Activated effector memory CD4-positive, alpha-beta T cell treated with anti-CD3 and anti-CD28 coated beads, Interleukin-2, amount 50 U/mL, for 16 hours (primary cell): Measurements from ENCODE around the gene STK32C.

ENCODE experiments used
- DNase-seq: peaks from one replicate; pipeline ENCODE4 v3.0.0-alpha.2; 2020

STK32C gene

GRCh38 chr10:132299371-132300336, 8.1 kb downstream of the STK32C start:
- DNase-seq = peak; percentile 50

- DNase-seq = peak; percentile 54
Observed at GRCh38 chr10:132298038-132298881, 9.5 kb downstream of the STK32C start.

GRCh38 chr10:132297526-132297925, 10.2 kb downstream of the STK32C start:
- peak; percentile 56 for DNase-seq

- DNase-seq = peak; percentile 53
Observed at GRCh38 chr10:132296666-132297443, 10.9 kb downstream of the STK32C start.

- peak; percentile 31 for DNase-seq
Observed at GRCh38 chr10:132295481-132295880, 12.3 kb downstream of the STK32C start.

GRCh38 chr10:132294561-132295318, 13.0 kb downstream of the STK32C start:
- peak; percentile 38 for DNase-seq

GRCh38 chr10:132293813-132294520, 13.8 kb downstream of the STK32C start:
- peak; percentile 43 for DNase-seq

- no peak for DNase-seq
Observed at GRCh38 chr10:132293201-132293812, 14.4 kb downstream of the STK32C start.

- no peak for DNase-seq
Observed at GRCh38 chr10:132292287-132293200, 15.2 kb downstream of the STK32C start.

GRCh38 chr10:132291826-132292225, 15.9 kb downstream of the STK32C start:
- DNase-seq = no peak

- DNase-seq = no peak
Observed at GRCh38 chr10:132290631-132291030, 17.1 kb downstream of the STK32C start.

GRCh38 chr10:132289439-132289838, 18.3 kb downstream of the STK32C start:
- DNase-seq = no peak

GRCh38 chr10:132283604-132284382, 24.0 kb downstream of the STK32C start:
- no peak for DNase-seq

GRCh38 chr10:132282667-132283603, 24.8 kb downstream of the STK32C start:
- DNase-seq = no peak

- DNase-seq = no peak
Observed at GRCh38 chr10:132281915-132282666, 25.7 kb downstream of the STK32C start.

- no peak for DNase-seq
Observed at GRCh38 chr10:132280646-132281074, 27.1 kb downstream of the STK32C start.
